CD4-positive, alpha-beta T cell treated with Interferon alpha-2 for 1 hour (primary cell): ENCODE measurements around the gene RPRML.
"Not testable (repeated sequence)": the region's sequence is repeated elsewhere in the genome, so short reads cannot be mapped to it uniquely, and the experiment has no call there.

Experiments used
- DNase-seq, 2 donors: peaks; one replicate each; pipeline ENCODE4 v3.0.0-alpha.2; 2020 to 2022

RPRML gene

GRCh38 chr17:46975287-46975686 is 3.8 kb downstream of the RPRML start:
- no peak for DNase-seq

GRCh38 chr17:46974086-46974485 is 5.0 kb downstream of the RPRML start:
- no peak for DNase-seq

- DNase-seq = no peak
Measured at GRCh38 chr17:46972346-46972745, 6.7 kb downstream of the RPRML start.

GRCh38 chr17:46971647-46972300 is 7.3 kb downstream of the RPRML start:
- DNase-seq = no peak

GRCh38 chr17:46968896-46969295 is 10.2 kb downstream of the RPRML start:
- no peak for DNase-seq

- DNase-seq = no peak
Measured at GRCh38 chr17:46968224-46968834, 10.7 kb downstream of the RPRML start.

GRCh38 chr17:46964315-46965265 is 14.5 kb downstream of the RPRML start:
- DNase-seq = no peak

- no peak for DNase-seq
Measured at GRCh38 chr17:46963571-46963970, 15.5 kb downstream of the RPRML start.

- no peak for DNase-seq
Measured at GRCh38 chr17:46962374-46962790, 16.7 kb downstream of the RPRML start.

GRCh38 chr17:46960152-46960551 is 18.9 kb downstream of the RPRML start:
- DNase-seq = no peak

GRCh38 chr17:46958041-46958591 is 20.9 kb downstream of the RPRML start:
- DNase-seq = no peak

- DNase-seq = not testable (repeated sequence)
Measured at GRCh38 chr17:46953191-46953590, 25.9 kb downstream of the RPRML start.

- DNase-seq = no peak
Measured at GRCh38 chr17:46952115-46952514, 26.9 kb downstream of the RPRML start.

- DNase-seq = no peak
Measured at GRCh38 chr17:46951706-46952105, 27.3 kb downstream of the RPRML start.

GRCh38 chr17:46950997-46951621 is 27.9 kb downstream of the RPRML start:
- DNase-seq = no peak

GRCh38 chr17:46950342-46950996 is 28.6 kb downstream of the RPRML start:
- DNase-seq = no peak

- DNase-seq = no peak
Measured at GRCh38 chr17:46949291-46950174, 29.5 kb downstream of the RPRML start.

- no peak for DNase-seq
Measured at GRCh38 chr17:46948544-46948943, 30.5 kb downstream of the RPRML start.

GRCh38 chr17:46947216-46947615 is 31.8 kb downstream of the RPRML start:
- DNase-seq = no peak

GRCh38 chr17:46944931-46945330 is 34.1 kb downstream of the RPRML start:
- DNase-seq = no peak
